HG03457 (cell line): ENCODE measurements around the gene MYO5B.

Source experiments
- ATAC-seq: cut with Tn5 transposase; IDR thresholded peaks from one replicate; pipeline ENCODE4 v1.9.1; 2021; ENCODE audit warnings: moderate number of reproducible peaks; ENCODE audit not compliant: unreplicated experiment

MYO5B gene

DNA sequence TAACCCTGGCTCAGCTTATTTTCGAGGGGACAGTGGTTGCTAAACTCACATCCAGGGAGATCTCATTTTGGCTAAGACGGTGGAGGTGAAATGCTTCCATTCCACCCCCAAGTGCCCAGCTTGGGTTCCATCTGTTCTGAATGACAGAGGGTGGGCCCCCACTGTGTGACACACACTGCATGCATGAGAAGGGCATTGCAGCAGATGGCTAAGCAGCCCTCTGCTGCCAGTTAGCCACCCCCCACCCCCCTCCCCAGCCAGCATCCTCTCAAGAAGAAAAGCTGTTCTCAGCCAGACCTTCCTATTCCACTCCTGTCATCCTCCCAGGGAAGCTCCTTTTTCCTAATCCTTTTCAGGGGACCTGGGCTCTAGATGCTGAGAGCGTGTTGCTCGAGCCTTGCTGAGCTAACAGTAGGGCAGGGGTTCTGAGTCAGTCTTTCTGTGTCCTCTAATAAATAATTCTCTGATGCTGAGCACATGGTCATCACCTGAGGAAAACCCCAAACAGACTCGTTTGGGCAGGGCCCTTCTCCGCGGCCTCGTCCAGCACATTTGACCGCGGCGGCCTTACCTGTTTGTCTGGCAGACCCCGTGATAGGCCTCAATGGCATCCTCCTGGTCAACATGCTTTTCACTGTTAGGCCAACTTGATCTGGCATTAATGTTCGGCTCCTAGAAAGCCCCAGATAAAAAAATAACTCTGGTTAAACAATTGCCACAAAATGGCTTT, 332.1 kb downstream of the MYO5B start:
- ATAC-seq: no peak

DNA sequence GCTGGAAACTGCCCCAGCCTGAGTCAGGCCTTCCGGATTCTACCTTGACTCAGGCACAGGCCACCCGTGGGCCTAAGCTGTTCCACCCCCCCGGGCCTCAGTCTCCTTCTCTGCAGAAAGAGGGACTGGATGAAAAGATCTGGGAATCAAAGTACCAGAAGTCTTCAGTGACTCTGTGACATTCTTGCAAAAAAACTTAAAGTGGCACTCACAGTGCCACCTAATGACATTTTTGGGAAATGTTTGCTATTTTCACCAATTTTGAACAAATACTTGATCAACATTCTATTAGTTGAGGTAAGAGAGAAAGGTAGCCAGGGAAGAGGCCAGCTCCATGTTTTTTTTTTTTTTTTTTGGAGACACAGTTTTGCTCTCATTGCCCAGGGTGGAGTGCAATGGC, 333.3 kb downstream of the MYO5B start:
- no peak for ATAC-seq

DNA sequence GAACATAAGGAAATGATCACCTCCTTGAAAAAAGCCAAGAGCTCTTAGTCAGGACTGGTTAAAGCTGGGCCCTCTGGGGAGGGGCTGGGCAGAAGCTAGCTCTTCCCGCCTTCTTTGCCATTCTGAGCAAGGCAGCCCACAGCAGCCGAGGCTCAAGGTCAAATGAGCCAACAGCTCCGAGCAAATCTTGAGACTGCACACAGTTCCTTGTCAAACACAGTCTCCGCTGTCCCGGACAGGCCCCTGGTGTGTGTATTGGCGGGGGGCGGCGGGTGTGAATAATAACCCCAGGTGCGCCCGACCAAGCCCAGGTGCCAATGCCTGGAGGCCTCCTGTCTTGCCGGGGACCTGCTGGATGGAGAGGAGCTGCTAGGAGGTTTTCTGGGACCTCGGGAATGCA, 335.2 kb downstream of the MYO5B start:
- ATAC-seq: no peak

DNA sequence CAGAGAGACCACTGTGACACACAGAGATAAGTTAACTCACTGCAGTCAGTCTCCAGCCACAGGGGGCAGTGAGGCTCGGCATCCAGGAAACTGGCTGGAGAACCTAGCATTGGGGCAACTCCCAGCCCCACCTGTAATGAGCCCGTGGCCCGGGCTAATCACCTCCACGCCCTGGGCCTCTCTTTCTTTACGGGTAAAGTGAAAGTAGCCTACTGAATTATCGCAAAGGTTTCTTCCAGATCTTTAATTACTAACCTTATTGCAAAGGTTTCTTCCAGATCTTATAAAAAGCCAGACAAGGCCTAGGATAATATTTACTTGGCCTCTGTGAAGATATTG, 336.0 kb downstream of the MYO5B start:
- no peak for ATAC-seq

DNA sequence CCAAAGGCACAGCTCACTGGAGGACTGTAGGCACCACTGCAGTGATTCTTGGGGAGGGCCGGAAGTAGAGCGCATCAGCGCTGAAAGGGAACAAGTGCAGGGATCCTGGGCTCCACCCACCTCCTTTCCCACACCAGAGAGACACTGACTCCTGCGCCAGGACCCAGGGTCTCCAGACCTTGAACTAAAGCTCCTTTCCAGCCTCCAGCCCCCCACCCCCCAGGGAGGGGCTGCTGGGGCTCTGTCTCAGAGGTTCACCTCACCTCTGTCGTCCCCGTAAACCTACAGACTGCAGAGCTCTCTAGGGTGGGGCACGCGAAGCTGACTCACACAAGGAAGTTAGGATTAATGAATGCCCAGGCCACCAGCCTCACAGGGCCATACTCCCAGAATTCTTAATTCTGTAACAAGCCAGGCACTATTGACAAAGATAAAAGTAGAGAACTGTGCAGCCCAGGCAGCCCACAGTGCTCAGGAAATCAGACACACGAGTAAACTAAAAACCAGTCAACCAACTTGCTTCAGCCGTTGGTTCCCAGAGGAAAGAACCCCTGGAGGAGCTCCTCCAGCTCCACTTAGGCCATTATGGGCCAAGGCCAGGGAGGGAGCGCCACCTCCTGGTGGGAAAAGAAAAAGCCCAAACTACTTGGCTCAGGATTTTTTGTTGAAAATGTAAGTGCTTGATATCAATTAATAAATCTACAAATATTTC, 336.5 kb downstream of the MYO5B start:
- ATAC-seq: no peak

DNA sequence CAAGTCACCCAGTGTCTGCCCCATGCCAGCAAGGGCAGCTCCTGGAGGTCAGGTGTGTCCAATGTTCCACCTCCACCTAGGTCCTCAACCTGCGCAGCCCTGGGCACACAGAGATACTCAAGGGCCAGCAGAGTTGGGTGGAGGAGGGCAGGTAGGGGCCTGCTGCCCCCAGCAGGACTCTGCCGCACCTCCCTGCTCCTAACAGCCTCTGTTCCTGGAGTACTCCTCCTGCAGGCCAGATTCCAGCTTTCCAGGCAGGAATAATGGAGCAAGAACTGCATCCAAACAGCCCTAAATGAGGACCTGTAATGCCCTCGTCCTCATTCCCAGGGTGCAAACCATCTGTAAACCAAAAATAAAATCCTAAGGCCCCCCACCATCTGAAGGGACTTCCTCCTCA, 337.2 kb downstream of the MYO5B start:
- no peak for ATAC-seq

DNA sequence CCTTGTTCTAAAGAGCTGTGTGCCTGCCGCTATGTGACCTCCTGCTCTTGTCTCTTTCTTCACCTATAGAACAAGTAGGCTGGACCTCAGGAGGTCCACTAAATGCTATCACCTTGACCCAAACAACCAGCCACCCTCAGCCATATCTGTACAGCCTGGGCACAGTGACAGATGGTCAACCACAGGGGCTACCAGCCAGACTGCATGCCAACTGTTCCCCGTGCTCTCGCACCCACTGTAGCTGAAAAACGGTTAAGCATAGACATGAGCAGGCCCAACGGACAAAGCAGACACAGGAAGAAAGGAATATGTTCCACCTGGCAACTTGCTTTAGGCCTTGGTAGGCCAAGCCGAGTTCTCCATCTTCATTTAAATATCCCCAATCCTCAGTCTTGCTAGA, 338.5 kb downstream of the MYO5B start:
- no peak for ATAC-seq

DNA sequence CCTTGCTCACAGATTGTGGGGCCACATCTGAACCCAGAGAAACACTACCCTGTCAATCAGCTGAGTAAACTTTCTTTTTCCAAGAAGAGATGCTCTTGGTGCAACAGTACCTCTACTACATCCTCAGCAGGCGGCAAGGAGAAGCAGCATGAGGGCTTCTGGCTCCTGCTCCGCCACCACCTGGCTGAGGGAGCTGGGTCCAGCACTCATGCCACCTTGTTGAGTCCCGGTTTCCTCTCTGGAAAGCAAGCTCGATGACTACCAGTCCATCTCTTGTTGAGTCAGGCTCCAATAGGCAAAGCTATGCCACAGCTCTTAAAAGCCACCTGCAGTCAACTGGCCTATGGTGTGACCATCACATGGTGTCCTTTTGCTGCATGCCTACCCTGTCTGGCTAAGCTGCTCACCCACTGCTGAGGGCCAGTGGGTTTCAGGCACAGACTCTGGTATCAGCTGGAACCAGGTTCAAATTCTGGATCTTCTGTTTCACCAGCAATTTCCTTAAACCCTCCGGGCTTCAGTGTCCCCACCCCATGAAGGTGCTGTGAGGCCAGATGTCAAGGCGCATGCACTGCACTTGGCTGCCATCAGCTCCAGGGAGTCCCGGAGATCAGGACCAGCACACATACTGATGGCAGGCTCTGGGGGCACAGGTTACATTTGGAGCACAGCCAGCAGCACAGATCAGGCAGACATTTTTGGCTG, 339.1 kb downstream of the MYO5B start:
- no peak for ATAC-seq

DNA sequence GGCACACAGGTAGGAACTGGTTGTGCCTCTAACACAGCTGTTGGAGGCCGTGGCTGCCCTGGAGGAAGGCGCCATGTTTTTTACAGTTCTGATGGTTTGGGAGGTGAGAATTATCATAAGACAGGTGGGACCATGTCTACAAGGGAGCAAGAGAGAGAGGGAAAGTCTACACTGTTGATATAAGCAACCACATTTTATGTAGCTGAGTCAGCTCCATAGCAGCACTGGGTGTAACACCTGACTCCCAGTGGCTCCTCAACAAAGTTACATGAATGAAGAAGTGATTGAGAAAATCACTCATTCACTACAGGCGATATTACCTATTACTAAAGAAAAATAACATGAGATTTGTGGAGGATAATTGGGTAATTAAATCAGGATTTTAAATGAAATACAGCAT, 340.3 kb downstream of the MYO5B start:
- ATAC-seq: no peak

DNA sequence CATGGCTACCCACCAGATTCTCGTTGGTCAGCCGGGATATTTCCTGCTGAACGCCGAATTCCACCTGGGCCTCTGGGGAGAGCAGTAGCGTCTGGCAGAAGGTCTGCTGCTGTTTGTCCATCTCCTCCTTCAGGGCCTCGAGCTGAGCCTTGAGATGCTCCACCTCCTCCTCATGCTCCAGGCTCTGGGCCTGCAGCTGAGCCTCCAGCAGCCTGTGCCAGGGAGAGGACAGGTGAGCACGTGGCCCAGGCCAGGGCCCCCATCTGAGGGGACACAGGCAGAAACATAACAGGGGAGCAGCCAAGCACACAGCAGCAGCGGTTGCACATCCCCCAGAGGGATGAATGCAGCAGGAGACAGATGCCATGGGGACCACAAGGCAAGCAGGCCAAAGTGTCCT, 341.5 kb downstream of the MYO5B start:
- ATAC-seq: no peak

DNA sequence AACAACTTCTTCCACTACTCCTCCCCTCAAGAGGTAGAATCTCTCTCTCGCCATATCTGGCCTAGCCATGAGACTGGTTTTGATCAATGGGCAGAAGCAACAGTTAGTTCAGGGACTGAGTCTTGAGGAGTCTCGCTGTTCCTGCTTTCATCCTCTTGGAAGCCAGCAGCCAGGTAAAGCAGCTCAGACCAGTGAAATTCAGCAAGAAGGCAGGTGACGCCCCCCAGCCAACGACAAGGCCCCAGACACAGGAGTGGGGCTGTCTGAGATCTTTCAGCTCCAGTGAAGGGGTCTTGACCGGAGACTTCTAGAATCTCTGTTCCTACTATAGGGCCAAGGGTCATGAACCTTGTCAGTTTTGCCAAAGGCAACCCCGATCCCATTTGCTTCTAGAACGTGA, 341.9 kb downstream of the MYO5B start:
- ATAC-seq: no peak

DNA sequence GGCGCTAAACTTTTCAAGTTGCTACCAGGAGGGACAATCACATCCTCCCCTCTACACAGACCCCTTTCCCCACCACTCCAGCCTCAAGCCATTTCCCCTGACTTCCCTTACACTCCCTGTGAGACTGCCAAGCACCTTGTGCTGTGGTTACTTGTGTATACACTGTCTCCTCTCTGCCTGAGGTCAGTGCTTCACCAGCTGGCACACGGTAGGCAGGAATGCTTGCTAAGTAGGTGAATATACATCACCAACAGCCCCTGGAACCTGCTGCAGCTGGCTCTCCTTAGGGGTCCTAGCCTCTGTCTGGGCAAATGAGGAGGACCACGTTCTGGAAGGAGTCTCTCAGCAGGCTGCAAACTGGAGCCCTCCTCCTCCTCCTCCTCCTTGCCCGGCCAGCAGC, 343.3 kb downstream of the MYO5B start:
- ATAC-seq: no peak

DNA sequence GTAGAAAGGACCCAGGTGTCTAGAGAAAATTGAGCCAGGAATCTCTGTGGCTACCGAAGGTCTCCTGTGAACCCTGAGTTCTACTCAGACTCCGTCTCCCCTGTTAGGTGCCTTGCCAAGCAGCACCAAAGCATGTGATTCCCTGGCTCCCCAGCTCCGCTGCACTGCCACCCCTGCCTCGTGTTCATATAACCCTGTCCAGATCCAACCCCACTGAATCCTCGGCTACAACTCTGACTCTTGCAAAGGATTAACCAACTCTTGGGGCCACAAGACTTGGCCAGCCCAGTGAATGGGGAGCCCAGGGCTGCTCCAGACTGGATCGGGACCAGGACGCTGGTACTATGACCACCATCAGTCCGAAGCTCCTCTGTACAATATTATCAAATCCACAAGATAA, 344.3 kb downstream of the MYO5B start:
- no peak for ATAC-seq

DNA sequence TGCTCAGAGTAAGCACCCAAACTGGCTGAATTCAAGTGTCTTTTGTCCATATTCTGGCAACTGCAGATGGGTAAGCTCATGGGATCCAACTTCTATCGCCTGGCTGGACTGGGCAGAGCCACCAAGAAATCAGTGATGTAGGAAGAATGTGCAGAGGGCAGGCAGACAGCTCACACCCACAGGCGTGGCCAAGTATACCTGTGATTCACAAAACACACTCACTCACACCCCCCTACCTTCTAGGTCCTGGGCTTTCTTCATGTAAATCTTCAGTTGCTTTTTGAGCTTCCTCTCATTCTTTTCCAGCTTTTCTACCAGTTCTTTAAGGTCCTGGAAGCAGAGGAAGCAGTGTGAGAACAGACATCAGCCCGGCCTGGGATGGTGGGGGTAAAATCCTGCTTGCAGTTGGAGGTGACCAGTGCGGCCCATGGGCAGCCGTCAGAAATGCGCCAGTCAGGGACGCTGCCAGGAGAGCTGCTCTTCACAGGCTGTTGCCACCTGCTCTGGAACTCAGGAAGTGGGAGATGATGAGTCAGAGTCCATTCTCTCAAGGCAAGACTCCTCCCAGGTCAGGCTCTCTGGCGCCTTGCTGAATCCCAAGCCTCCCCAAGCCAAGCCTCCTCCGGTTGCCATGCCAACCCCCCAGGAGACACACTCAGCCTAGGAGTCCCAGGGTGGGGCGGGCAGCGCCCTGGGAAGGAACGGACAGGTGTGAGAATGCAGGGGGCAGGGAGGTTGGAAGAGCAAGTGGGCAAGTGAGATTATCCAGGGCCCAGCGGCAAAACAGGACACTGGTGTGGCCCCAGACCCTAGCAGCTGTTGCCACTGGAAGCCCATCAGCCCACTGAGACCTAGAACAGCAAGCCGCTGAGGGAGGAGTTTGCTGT, 345.4 kb downstream of the MYO5B start:
- ATAC-seq: no peak

DNA sequence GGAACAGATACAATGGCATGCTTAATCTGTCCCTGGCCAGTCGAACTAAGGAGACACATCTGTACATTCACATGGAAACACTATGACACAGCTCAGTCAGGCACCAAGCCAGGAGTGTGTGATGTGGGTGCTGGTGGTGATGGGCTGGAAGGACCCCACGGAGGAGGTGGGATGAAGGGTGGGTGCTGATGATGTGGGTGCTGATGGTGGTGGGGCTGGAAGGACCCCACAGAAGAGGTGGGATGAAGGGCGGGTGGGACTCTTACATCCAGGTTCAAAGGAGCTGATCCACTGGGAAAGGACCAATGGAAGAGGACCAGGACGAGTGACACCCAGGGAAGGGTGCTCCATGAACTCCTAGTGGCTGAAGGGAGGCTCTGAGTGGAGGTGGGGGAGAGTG, 346.8 kb downstream of the MYO5B start:
- ATAC-seq: no peak

DNA sequence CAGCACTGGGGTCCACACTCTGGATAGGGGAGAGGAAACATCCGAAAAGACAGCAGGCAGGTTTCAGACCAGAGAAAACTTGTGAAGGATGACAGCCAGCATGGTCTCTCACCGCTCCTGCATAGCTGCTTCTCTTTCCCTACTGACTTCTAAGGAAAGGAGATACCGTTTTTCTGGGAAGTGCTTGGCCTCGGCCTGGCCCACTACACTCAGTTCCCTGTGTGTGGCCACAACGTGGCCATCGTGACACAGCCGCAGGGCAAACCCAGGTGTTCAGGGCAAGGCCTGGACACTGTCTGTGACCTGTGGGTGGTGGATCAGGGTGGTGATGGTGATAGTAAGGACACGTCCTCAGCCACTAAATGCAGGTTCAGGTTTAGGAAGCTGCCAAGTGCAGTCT, 347.4 kb downstream of the MYO5B start:
- ATAC-seq: no peak

DNA sequence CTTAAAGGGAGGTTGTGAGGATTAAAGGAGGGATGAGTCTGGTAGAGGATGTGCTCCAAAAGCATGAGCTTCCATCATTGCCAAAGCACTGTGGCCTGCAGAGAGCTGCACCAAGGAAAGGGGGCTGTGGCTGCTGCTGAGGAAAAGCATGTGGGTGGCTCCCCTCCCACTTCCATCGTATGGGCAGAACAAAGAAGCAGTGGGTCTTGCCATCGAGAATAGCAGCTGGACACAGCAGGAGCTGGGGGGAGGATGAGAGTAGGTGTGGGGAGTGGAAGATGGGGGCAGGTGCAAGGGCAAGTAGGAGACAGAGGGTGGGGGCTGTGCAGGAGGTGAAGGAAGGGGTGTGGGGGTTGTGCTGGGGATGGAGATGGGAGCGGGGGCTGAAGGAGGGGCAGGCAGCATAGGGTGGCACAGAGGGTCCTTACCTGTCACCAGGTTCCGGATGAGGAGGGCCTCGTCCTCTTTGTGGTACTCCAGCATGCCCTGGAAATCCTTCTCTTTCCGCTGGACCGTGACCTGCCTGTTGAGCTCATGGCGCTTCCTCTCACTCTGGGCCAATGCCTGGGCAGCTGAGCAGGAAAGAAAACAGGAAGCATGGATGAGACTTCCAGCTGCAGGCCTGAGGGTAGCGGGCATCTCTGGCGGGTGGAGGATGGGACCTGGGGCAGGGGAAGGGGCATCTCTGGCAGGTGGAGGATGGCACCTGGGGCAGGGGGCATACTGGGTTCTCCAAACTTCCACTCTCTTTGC, 348.1 kb downstream of the MYO5B start:
- ATAC-seq: no peak

DNA sequence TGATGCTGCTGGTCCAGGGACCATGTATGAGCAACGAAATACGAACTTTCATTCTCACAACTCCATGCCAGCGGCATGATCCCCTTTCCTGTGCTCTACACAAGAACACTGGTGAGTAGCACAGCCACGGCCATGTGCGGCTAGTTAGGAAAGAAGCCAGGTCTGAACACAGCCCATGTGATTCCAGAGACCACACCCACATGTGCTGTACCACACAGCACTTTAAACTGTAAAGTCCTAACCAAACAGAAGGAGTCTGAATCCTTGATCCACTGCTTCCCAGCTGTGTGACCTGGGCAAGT, 348.6 kb downstream of the MYO5B start:
- no peak for ATAC-seq

DNA sequence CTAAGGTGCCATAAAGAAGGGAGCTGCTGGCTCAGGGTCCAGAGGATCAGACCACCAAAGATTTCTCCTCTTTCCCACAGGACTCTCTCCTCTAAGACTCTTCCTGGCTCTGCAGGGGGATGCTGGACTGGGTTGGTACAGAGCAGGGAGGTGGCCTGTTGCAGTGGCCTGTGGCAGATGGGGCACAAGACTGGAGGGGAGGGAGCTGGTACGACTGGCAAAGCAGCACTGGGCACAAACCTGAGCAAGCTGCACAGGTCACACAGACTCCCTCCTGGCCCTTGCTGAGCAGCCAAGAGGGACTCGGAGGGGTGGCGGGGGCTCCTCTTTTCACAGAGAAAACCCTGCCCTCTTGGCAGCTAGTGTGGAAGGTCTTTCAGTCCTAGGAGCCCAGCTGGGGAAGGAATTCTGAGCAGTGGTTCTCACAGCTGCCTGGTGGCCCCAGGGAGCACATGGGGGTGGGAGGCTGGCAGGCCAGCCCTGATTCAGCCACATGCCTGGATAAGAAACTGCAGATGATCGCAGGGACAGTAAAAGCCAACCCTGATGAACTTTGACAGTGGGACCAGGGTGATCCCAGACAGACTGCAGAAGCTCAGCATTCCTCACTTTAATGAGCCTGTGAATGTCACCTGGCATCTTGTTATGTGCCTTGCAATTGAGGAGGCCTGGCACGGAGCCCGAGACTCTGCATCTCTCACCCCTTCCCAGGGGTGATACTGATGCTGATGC, 349.2 kb downstream of the MYO5B start:
- ATAC-seq: no peak

DNA sequence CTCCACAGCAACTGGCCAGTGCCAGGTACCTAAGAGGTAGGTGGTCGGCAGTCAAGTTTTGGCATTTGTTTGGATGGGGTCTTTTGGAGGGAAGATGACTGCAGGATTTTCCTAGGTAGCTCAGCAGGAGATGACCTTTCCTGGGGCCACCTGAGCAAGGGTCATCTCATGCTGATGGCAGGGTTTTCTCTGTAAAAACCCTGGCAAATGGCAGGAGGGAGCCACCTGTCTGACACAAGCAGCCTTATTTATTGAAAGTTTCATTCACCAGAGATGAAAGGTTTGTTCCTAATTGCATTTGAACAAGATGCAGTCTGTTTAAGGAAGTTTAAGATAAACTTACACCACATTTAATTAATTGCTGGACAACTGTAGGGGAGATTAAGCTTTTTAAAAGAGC, 350.0 kb downstream of the MYO5B start:
- ATAC-seq: no peak
